ENCODE data around the gene TNIP2.
A peak's percentile ranks its signal among the peaks of the same experiment; 100 is the strongest.

TNIP2 gene

GRCh38 chr4:2755821-2756690, at the start of gene TNIP2:
TSS of gene TNIP2 (minus strand) at chr4:2756336. CDS start at chr4:2756289, 47 bp downstream.
- DNase-seq (ENCODE audit: low read depth): peak; percentile 74

- DNase-seq (ENCODE audit: low read depth): no peak
Observed at GRCh38 chr4:2804973-2805501, 48.9 kb upstream of the TNIP2 start.

- DNase-seq (ENCODE audit: low read depth): no peak
Observed at GRCh38 chr4:2804449-2804972, 48.4 kb upstream of the TNIP2 start.

GRCh38 chr4:2803624-2804448, 47.7 kb upstream of the TNIP2 start:
- DNase-seq (ENCODE audit: low read depth): no peak

GRCh38 chr4:2802618-2803531, 46.7 kb upstream of the TNIP2 start:
- no peak for DNase-seq (ENCODE audit: low read depth)

- DNase-seq (ENCODE audit: low read depth): no peak
Observed at GRCh38 chr4:2800691-2801596, 44.8 kb upstream of the TNIP2 start.

- no peak for DNase-seq (ENCODE audit: low read depth)
Observed at GRCh38 chr4:2799971-2800690, 44.0 kb upstream of the TNIP2 start.

GRCh38 chr4:2799224-2799911, 43.2 kb upstream of the TNIP2 start:
- DNase-seq (ENCODE audit: low read depth): no peak

GRCh38 chr4:2798399-2799223, 42.5 kb upstream of the TNIP2 start:
- no peak for DNase-seq (ENCODE audit: low read depth)

- no peak for DNase-seq (ENCODE audit: low read depth)
Observed at GRCh38 chr4:2797545-2798305, 41.6 kb upstream of the TNIP2 start.

GRCh38 chr4:2796849-2797544, 40.9 kb upstream of the TNIP2 start:
- DNase-seq (ENCODE audit: low read depth): no peak

GRCh38 chr4:2795893-2796848, 40.0 kb upstream of the TNIP2 start:
- no peak for DNase-seq (ENCODE audit: low read depth)

- DNase-seq (ENCODE audit: low read depth): no peak
Observed at GRCh38 chr4:2795300-2795892, 39.3 kb upstream of the TNIP2 start.

GRCh38 chr4:2794486-2795299, 38.6 kb upstream of the TNIP2 start:
- DNase-seq (ENCODE audit: low read depth): peak; percentile 80

All from iris pigment epithelial cell (primary cell).